GM12878 (cell line): ENCODE results near the gene SHOC2. TPM values are rescaled to one million over a fixed set of nuclear protein-coding genes. Genes with fewer than 3 reads are reported as not detected.

Experiments
- ATAC-seq: fragments of 200-7000 bp; cut with Tn5 transposase; 3 replicates; pipeline ENCODE4 v1.9.1; 2020; ENCODE audit warnings: mild to moderate bottlenecking, moderate library complexity
- BruUV-seq: library from RNA; stranded (reverse); fragments of 400-500 nt; replicated peaks from 2 replicates; lab custom pipeline; 2021; lab: Mats Ljungman, UMichigan
- CTCF ChIA-PET: fragments of 300-600 bp; sonication (Branson Sonifier 250); formaldehyde crosslinking; extraction: SDS; loops from one replicate; lab custom pipeline; 2021; ENCODE audit warnings: inconsistent platforms; lab: Yijun Ruan, JAX
- POLR2A ChIA-PET: fragments of 350-600 bp; formaldehyde crosslinking; extraction: SDS; loops from one replicate; lab custom pipeline; 2021; ENCODE audit warnings: inconsistent platforms; lab: Charles Lee
- RAD21 ChIA-PET: fragments of 300-600 bp; sonication (Branson Sonifier 250); formaldehyde crosslinking; loops from one replicate; lab custom pipeline; 2023; ENCODE audit warnings: antibody characterized with exemption; ENCODE audit not compliant: unreplicated experiment; lab: Charles Lee
- SMC1A ChIA-PET: fragments of 300-600 bp; sonication (Branson Sonifier 250); formaldehyde crosslinking; loops from one replicate; lab custom pipeline; 2023; ENCODE audit not compliant: unreplicated experiment, uncharacterized antibody; lab: Charles Lee
- DNase-seq: peaks from one replicate; pipeline ENCODE4 v3.0.0-alpha.2; 2011; ENCODE audit warnings: low read depth, low spot score
- FAIRE-seq: peaks from 3 replicates; lab custom pipeline; 2011; peaks lifted over from hg19 to GRCh38; lab: Jason Lieb, UNC
- H2AFZ ChIP-seq: 2 replicates; pipeline ENCODE4 v1.6.0; 2011; ENCODE audit warnings: low read depth, low read length, control low read depth; ENCODE audit not compliant: control insufficient read depth
- H3K27ac ChIP-seq: 2 replicates; pipeline ENCODE4 v1.5.1; 2011; ENCODE audit warnings: control low read depth; ENCODE audit not compliant: control insufficient read depth, insufficient read depth
- H3K27me3 ChIP-seq, 2 experiments: replicated peaks in 1 of 2; 2 replicates each; pipeline versions ENCODE4 v1.6.0 to v1.6.1; 2011; ENCODE audit warnings: low read length in 1 of 2; ENCODE audit not compliant: control insufficient read depth in 2 of 2, insufficient read depth in 2 of 2
- H3K36me3 ChIP-seq, 2 experiments: 2 replicates each; pipeline ENCODE4 v1.5.1; 2011; ENCODE audit warnings: low read length in 1 of 2; ENCODE audit not compliant: control insufficient read depth in 2 of 2, insufficient read depth in 2 of 2
- H3K4me1 ChIP-seq: 2 replicates; pipeline ENCODE4 v1.6.1; 2011; ENCODE audit warnings: mild to moderate bottlenecking, low read length, moderate library complexity, mixed read lengths; ENCODE audit not compliant: control insufficient read depth, insufficient read depth
- H3K4me2 ChIP-seq: 2 replicates; pipeline ENCODE4 v1.6.0; 2011; ENCODE audit warnings: control low read depth; ENCODE audit not compliant: control insufficient read depth, insufficient read depth
- H3K4me3 ChIP-seq: fragments of 200-600 bp; sonication (generic); 2 replicates; pipeline ENCODE4 v1.5.1; 2016
- H3K79me2 ChIP-seq: 2 replicates; pipeline ENCODE4 v1.6.0; 2011; ENCODE audit warnings: low read length; ENCODE audit not compliant: control insufficient read depth, insufficient read depth
- H3K9ac ChIP-seq: 2 replicates; pipeline ENCODE4 v1.8.0; 2011; ENCODE audit warnings: low read length, control low read depth, mixed read lengths; ENCODE audit not compliant: control insufficient read depth, insufficient read depth
- H3K9me3 ChIP-seq: replicated peaks from 3 replicates; pipeline ENCODE4 v1.5.1; 2011; ENCODE audit warnings: mild to moderate bottlenecking, low read length; ENCODE audit not compliant: control insufficient read depth, insufficient read depth
- H4K20me1 ChIP-seq: 2 replicates; pipeline ENCODE4 v1.6.0; 2011; ENCODE audit not compliant: control insufficient read depth, insufficient read depth
- ATF7 ChIP-seq: fragments of 450-650 bp; IDR thresholded peaks from 2 replicates; pipeline ENCODE4 v1.6.1; 2016; ENCODE audit warnings: low read depth, mild to moderate bottlenecking
- IRF5 ChIP-seq: fragments of 450-650 bp; IDR thresholded peaks from 2 replicates; pipeline ENCODE4 v1.6.1; 2017; ENCODE audit warnings: borderline replicate concordance
- POU2F2 ChIP-seq: IDR thresholded peaks from 3 replicates; pipeline ENCODE4 v1.6.1; 2011; ENCODE audit warnings: low read depth, mild to moderate bottlenecking, low read length, borderline replicate concordance
- SMARCA5 ChIP-seq: fragments of 450-650 bp; IDR thresholded peaks from 2 replicates; pipeline ENCODE4 v1.6.1; 2017; ENCODE audit warnings: mild to moderate bottlenecking
- STAT1 ChIP-seq: fragments of 450-650 bp; conservative IDR thresholded peaks from 2 replicates; pipeline ENCODE4 v1.6.1; 2014; ENCODE audit warnings: antibody characterized with exemption, mild to moderate bottlenecking
- YY1 ChIP-seq: IDR thresholded peaks from 2 replicates; pipeline ENCODE4 v1.6.1; 2011; ENCODE audit warnings: low read depth, mild to moderate bottlenecking, low read length
- WGBS: methylation state at CpG from one replicate; pipeline ENCODE4 v1.1.6; 2016; ENCODE audit warnings: low lambda C conversion rate; ENCODE audit not compliant: insufficient replicate concordance, insufficient coverage; ENCODE audit errors: missing lambda C conversion rate; 5-methylcytosine and 5-hydroxymethylcytosine counted together
- in situ Hi-C: fragments of 300-500 bp; cut with MboI; formaldehyde crosslinking; loops from 9 replicates; pipeline ENCODE4 v1.14.3; 2018; ENCODE audit warnings: mixed read lengths
- intact Hi-C: fragments of 100-400 bp; cut with micrococcal nuclease; formaldehyde crosslinking; loops from one replicate; pipeline ENCODE4 v1.14.2; 2022; ENCODE audit not compliant: unreplicated experiment
- polyA plus RNA-seq, 11 experiments: library from polyadenylated mRNA; depleted of rRNA in 4 of 11; unstranded in 6 of 11; stranded (reverse) in 5 of 11; fragments of >200 nt; fragmentation: Nextera tagmentation in 4 of 11; fragmentation: Illumina TruSeq in 1 of 11; extraction: Ambion mirVana in 4 of 11; extraction: Trizol in 1 of 11; gene quantifications; 1 replicate in 1 of 11; 2 replicates in 10 of 11; pipeline versions ENCODE4 v1.2.1 to v1.2.3, GENCODE V29; 2011 to 2016; ENCODE audit warnings: inconsistent platforms in 2 of 11, missing spikeins in 2 of 11, low read depth in 1 of 11
- total RNA-seq, 4 experiments: library from RNA; depleted of rRNA in 3 of 4; stranded (reverse); fragments of >200 nt in 3 of 4; fragmentation: Illumina TruSeq in 1 of 4; extraction: Trizol in 1 of 4; gene quantifications; 2 replicates each; pipeline versions ENCODE4 v1.2.1 to v1.2.3, GENCODE V29; 2013 to 2021

SHOC2 gene
- total and polyA plus RNA-seq, 10 of the 15 experiments (the other 5 are each of a cell fraction or from before 2014, with no cell fraction given) = 24.8 to 65.3 (median 42.6) TPM

GRCh38 chr10:110944792-110945396, 25.5 kb downstream of the SHOC2 start:
- TF ChIP-seq STAT1 (no peak), ATF7 (no peak), SMARCA5 (no peak), YY1 (no peak), POU2F2 (no peak), IRF5 (no peak)
- ChIA-PET SMC1A (interaction anchor here (0.6 to 2.8 kb wide), 12 partner anchors 8 to 58 kb away, joined by 3 to 12 read pairs (median 4); no protein-coding TSS in a partner anchor), RAD21 (interaction anchor here (0.8 to 1.1 kb wide), 2 partner anchors 18 to 48 kb away, joined by 3 read pairs; no protein-coding TSS in a partner anchor), POLR2A (no interaction called here), CTCF (interaction anchor here (0.9 to 1.7 kb wide), 5 partner anchors 9 to 51 kb away, joined by 3 to 6 read pairs (median 5); no protein-coding TSS in a partner anchor)
- H2AFZ ChIP-seq = no peak overlapping the region
- no peaks in the 10 kb centered on the region for H3K4me1 ChIP-seq
- DNase-seq (no peak), FAIRE-seq (no peak), ATAC-seq (peak; percentile 27)
- intact Hi-C loops (no loop called here), in situ Hi-C loops (no loop called here)
- 20% methylated on average over 5 of the region's 5 CpGs for WGBS
- H3K9me3 ChIP-seq = peaks cover 22% of the 10 kb centered on the region; the same call in 2 of the 3 replicates
- H3K4me2 ChIP-seq = no peak overlapping the region
- no peak overlapping the region for H3K9ac ChIP-seq
- H3K27ac ChIP-seq = no peak overlapping the region
- peaks cover 2% of the 10 kb centered on the region; the same call in 1 of the 2 replicates for H4K20me1 ChIP-seq
- H3K4me3 ChIP-seq = no peak overlapping the region
- peaks cover 2 to 25% of the 10 kb centered on the region in 2 experiments; a peak in 3 of 4 replicates for H3K36me3 ChIP-seq
- peaks cover 82% of the 10 kb centered on the region for H3K79me2 ChIP-seq
- no TSS peak for BruUV-seq
- H3K27me3 ChIP-seq = no peaks in the 10 kb centered on the region
